IMR-90 (cell line): Measurements from ENCODE around the gene RINT1. TPM values are rescaled to one million over a fixed set of nuclear protein-coding genes. Genes with fewer than 3 reads are reported as not detected.

Source experiments
- ATAC-seq: fragments of 200-7000 bp; cut with Tn5 transposase; 2 replicates; pipeline ENCODE4 v1.9.1; 2020; ENCODE audit warnings: low read depth, mild to moderate bottlenecking, moderate library complexity
- BruUV-seq: library from RNA; stranded (reverse); fragments of 400-500 nt; replicated peaks from 2 replicates; lab custom pipeline; 2021; lab: Mats Ljungman, UMichigan
- CTCF ChIA-PET: fragments of 300-600 bp; formaldehyde crosslinking; extraction: SDS; loops from one replicate; lab custom pipeline; 2021; ENCODE audit warnings: antibody characterized with exemption; lab: Yijun Ruan, JAX
- POLR2A ChIA-PET: fragments of 300-600 bp; sonication (Branson Sonifier 250); formaldehyde crosslinking; loops from one replicate; lab custom pipeline; 2022; ENCODE audit warnings: antibody characterized with exemption; ENCODE audit not compliant: unreplicated experiment; lab: Charles Lee
- DNase-seq: peaks from one replicate; pipeline ENCODE4 v3.0.0; 2013
- H2AFZ ChIP-seq: replicated peaks from 2 replicates; pipeline ENCODE3; 2013; ENCODE audit warnings: low read length, mild to moderate bottlenecking; ENCODE audit not compliant: poor library complexity
- H2AK5ac ChIP-seq: 2 replicates; pipeline ENCODE4 v1.6.1; 2013; ENCODE audit warnings: low read depth, low read length, inconsistent platforms
- H2AK9ac ChIP-seq: replicated peaks from 2 replicates; pipeline ENCODE3; 2013; ENCODE audit warnings: mild to moderate bottlenecking, low read depth, low read length, moderate library complexity; ENCODE audit not compliant: poor library complexity
- H2BK120ac ChIP-seq: 2 replicates; pipeline ENCODE4 v1.6.1; 2013; ENCODE audit warnings: low read depth, low read length, inconsistent platforms
- H2BK15ac ChIP-seq: 3 replicates; pipeline ENCODE4 v1.6.1; 2013; ENCODE audit warnings: low read depth, low read length, inconsistent platforms
- H2BK20ac ChIP-seq: 2 replicates; pipeline ENCODE4 v1.6.1; 2013; ENCODE audit warnings: low read depth, mild to moderate bottlenecking, inconsistent platforms, low read length, moderate library complexity
- H2BK5ac ChIP-seq: 2 replicates; pipeline ENCODE4 v1.6.1; 2013; ENCODE audit warnings: mild to moderate bottlenecking, low read depth, low read length, inconsistent platforms; ENCODE audit not compliant: poor library complexity, severe bottlenecking
- H3K14ac ChIP-seq: replicated peaks from 2 replicates; pipeline ENCODE4 v1.6.1; 2013; ENCODE audit warnings: low read depth, low read length, inconsistent platforms
- H3K18ac ChIP-seq: 2 replicates; pipeline ENCODE4 v1.6.1; 2013; ENCODE audit warnings: low read depth, low read length, control low read depth
- H3K23ac ChIP-seq: 2 replicates; pipeline ENCODE4 v1.6.1; 2013; ENCODE audit warnings: low read depth, low read length, inconsistent platforms
- H3K27ac ChIP-seq: 2 replicates; pipeline ENCODE4 v1.5.1; 2013; ENCODE audit warnings: mild to moderate bottlenecking, control low read depth, low read length; ENCODE audit not compliant: insufficient read depth
- H3K27me3 ChIP-seq: 2 replicates; pipeline ENCODE4 v1.6.1; 2013; ENCODE audit warnings: low read length; ENCODE audit not compliant: control insufficient read depth, insufficient read depth
- H3K36me3 ChIP-seq: 2 replicates; pipeline ENCODE4 v1.6.1; 2013; ENCODE audit warnings: low read length, mixed read lengths; ENCODE audit not compliant: control insufficient read depth, insufficient read depth
- H3K4ac ChIP-seq: 2 replicates; pipeline ENCODE4 v1.6.1; 2013; ENCODE audit warnings: low read depth, low read length, inconsistent platforms
- H3K4me1 ChIP-seq: 2 replicates; pipeline ENCODE4 v1.6.1; 2013; ENCODE audit warnings: low read length, mixed read lengths; ENCODE audit not compliant: control insufficient read depth, insufficient read depth
- H3K4me2 ChIP-seq: 2 replicates; pipeline ENCODE4 v1.6.1; 2013; ENCODE audit warnings: low read depth, mild to moderate bottlenecking, control low read depth, low read length, moderate library complexity
- H3K4me3 ChIP-seq: 2 replicates; pipeline ENCODE4 v1.5.1; 2013; ENCODE audit warnings: low read depth, mild to moderate bottlenecking, control low read depth, low read length, moderate library complexity; ENCODE audit not compliant: insufficient read depth
- H3K56ac ChIP-seq: 2 replicates; pipeline ENCODE4 v1.6.1; 2013; ENCODE audit warnings: low read length, inconsistent platforms; ENCODE audit not compliant: insufficient read depth; ENCODE audit errors: extremely low read depth
- H3K79me1 ChIP-seq, 2 experiments: 2 replicates each; pipeline ENCODE4 v1.6.1; 2013; ENCODE audit warnings: low read length in 2 of 2, inconsistent platforms in 1 of 2, low read depth in 1 of 2
- H3K9ac ChIP-seq: 2 replicates; pipeline ENCODE4 v1.6.1; 2013; ENCODE audit warnings: low read depth, low read length, control low read depth
- H3K9me1 ChIP-seq: 2 replicates; pipeline ENCODE4 v1.6.1; 2013; ENCODE audit warnings: low read length, inconsistent platforms; ENCODE audit not compliant: insufficient read depth
- H3K9me3 ChIP-seq: 2 replicates; pipeline ENCODE4 v1.6.1; 2013; ENCODE audit warnings: low read length; ENCODE audit not compliant: control insufficient read depth, insufficient read depth
- H4K20me1 ChIP-seq: 2 replicates; pipeline ENCODE4 v1.6.1; 2013; ENCODE audit warnings: low read length, inconsistent platforms; ENCODE audit not compliant: insufficient read depth
- H4K5ac ChIP-seq: 2 replicates; pipeline ENCODE4 v1.6.1; 2013; ENCODE audit warnings: mild to moderate bottlenecking, low read depth, low read length, control low read depth
- H4K8ac ChIP-seq, 2 experiments: 2 replicates each; pipeline ENCODE4 v1.6.1; 2013; ENCODE audit warnings: low read depth in 2 of 2, low read length in 2 of 2, control low read depth in 1 of 2, inconsistent platforms in 1 of 2
- H4K91ac ChIP-seq: 2 replicates; pipeline ENCODE4 v1.6.1; 2013; ENCODE audit warnings: low read depth, low read length, inconsistent platforms; ENCODE audit not compliant: insufficient read depth
- BHLHE40 ChIP-seq: fragments of 150-350 bp; IDR thresholded peaks from 2 replicates; pipeline ENCODE4 v1.6.1; 2016; ENCODE audit warnings: mild to moderate bottlenecking, low read depth, low read length
- CHD1 ChIP-seq: IDR thresholded peaks from 2 replicates; pipeline ENCODE4 v1.6.1; 2012; ENCODE audit warnings: low read depth, low read length, improper control_type of control experiment
- CTCF ChIP-seq: conservative IDR thresholded peaks from 2 replicates; pipeline ENCODE4 v1.5.1; 2012; ENCODE audit warnings: mild to moderate bottlenecking, low read depth, low read length, improper control_type of control experiment
- FOS ChIP-seq: fragments of 150-350 bp; IDR thresholded peaks from 2 replicates; pipeline ENCODE4 v1.6.1; 2016; ENCODE audit warnings: low read depth, low read length
- MAZ ChIP-seq: IDR thresholded peaks from 2 replicates; pipeline ENCODE4 v1.6.1; 2012; ENCODE audit warnings: low read depth, mild to moderate bottlenecking, low read length, improper control_type of control experiment, moderate library complexity, borderline replicate concordance
- RCOR1 ChIP-seq: IDR thresholded peaks from 2 replicates; pipeline ENCODE4 v1.6.1; 2012; ENCODE audit warnings: mild to moderate bottlenecking, low read length, improper control_type of control experiment; ENCODE audit not compliant: insufficient replicate concordance
- RFX5 ChIP-seq: IDR thresholded peaks from 2 replicates; pipeline ENCODE4 v1.8.0; 2012; ENCODE audit warnings: low read depth, mild to moderate bottlenecking, low read length, moderate library complexity
- WGBS, 2 experiments: methylation state at CpG; one replicate each; pipeline versions ENCODE4 v1.1.5 to v1.1.7; 2013; ENCODE audit warnings: missing lambda C conversion rate in 2 of 2; ENCODE audit not compliant: insufficient read length in 1 of 2; ENCODE audit errors: extremely low coverage in 2 of 2; 5-methylcytosine and 5-hydroxymethylcytosine counted together
- dilution Hi-C: fragments of 300-500 bp; cut with HindIII; formaldehyde crosslinking; loops from one replicate; pipeline ENCODE4 v1.14.3; 2018; ENCODE audit warnings: low sequenced_read_pairs; ENCODE audit not compliant: unreplicated experiment
- in situ Hi-C: fragments of 300-500 bp; cut with MboI; formaldehyde crosslinking; loops from 3 replicates; pipeline ENCODE4 v1.14.3; 2019; ENCODE audit warnings: low sequenced_read_pairs, inconsistent platforms, mixed read lengths
- intact Hi-C: fragments of 100-400 bp; cut with micrococcal nuclease; formaldehyde crosslinking; loops from 2 replicates; pipeline ENCODE4 v1.10.0; 2022
- polyA plus RNA-seq, 3 experiments: library from polyadenylated mRNA; depleted of rRNA; stranded (reverse); fragments of >200 nt; gene quantifications; 2 replicates each; pipeline ENCODE4 v1.2.3, GENCODE V29; 2012; ENCODE audit warnings: low replicate concordance in 1 of 3
- total RNA-seq: library from RNA; depleted of rRNA; stranded (reverse); fragments of >200 nt; gene quantifications from 2 replicates; pipeline ENCODE4 v1.2.3, GENCODE V29; 2012

The RINT1 gene
- total and polyA plus RNA-seq, 2 of the 4 experiments (the other 2 are of a cell fraction), result 15.9 to 23.1 TPM

GRCh38 chr7:105567821-105568220 is 35.8 kb downstream of the RINT1 start:
- H3K18ac ChIP-seq, result no peak overlapping the region
- no peaks in the 10 kb centered on the region for H3K27me3 ChIP-seq
- CTCF ChIA-PET, result no interaction called here
- no peak overlapping the region for H4K91ac ChIP-seq
- H3K79me1 ChIP-seq, result 0 out of 4 replicates have a peak, but pooled peaks cover 0 to 6% of the 10 kb centered on the region in 2 experiments
- no peak overlapping the region for H2AK5ac ChIP-seq
- H3K23ac ChIP-seq, result no peak overlapping the region
- no peak overlapping the region for H2BK15ac ChIP-seq
- no peak overlapping the region for H3K4ac ChIP-seq
- no peak overlapping the region for H2BK5ac ChIP-seq
- no TSS peak for BruUV-seq
- dilution Hi-C loops (no loop called here), intact Hi-C loops (no loop called here), in situ Hi-C loops (no loop called here)
- no peak overlapping the region for H3K4me3 ChIP-seq
- H3K56ac ChIP-seq, result no peak overlapping the region
- H3K14ac ChIP-seq, result no peak overlapping the region
- WGBS, 2 experiments, result 80% methylated on average over 1 of the region's 3 CpGs; no CpG with 5 or more reads in 1 of the 2 experiments
- H2AFZ ChIP-seq, result no peak overlapping the region
- no peak overlapping the region for H3K9ac ChIP-seq
- no peaks in the 10 kb centered on the region for H3K9me3 ChIP-seq
- ATAC-seq, result no peak; the same call in 1 of the 2 replicates
- H4K8ac ChIP-seq, result no peak overlapping the region
- no peaks in the 10 kb centered on the region for H3K4me1 ChIP-seq
- no peak overlapping the region for H2BK20ac ChIP-seq
- no peak for DNase-seq
- H3K27ac ChIP-seq, result no peak overlapping the region
- no peak overlapping the region for H2AK9ac ChIP-seq
- POLR2A ChIA-PET, result no interaction called here
- no peak overlapping the region for H2BK120ac ChIP-seq
- no peaks in the 10 kb centered on the region for H3K9me1 ChIP-seq
- no peak overlapping the region for H4K5ac ChIP-seq
- peaks cover 22% of the 10 kb centered on the region for H3K36me3 ChIP-seq
- no peak overlapping the region for H3K4me2 ChIP-seq
- H4K20me1 ChIP-seq, result 0 out of 2 replicates have a peak, but pooled peaks cover 3% of the 10 kb centered on the region
- no peak for TF ChIP-seq CHD1
- no peak for TF ChIP-seq RFX5
- TF ChIP-seq FOS, result no peak
- TF ChIP-seq CTCF, result no peak
- no peak for TF ChIP-seq BHLHE40
- no peak for TF ChIP-seq MAZ
- no peak for TF ChIP-seq RCOR1
